ENCODE data around the gene MED12L. TPM values are rescaled to one million over a fixed set of nuclear protein-coding genes. Genes with fewer than 3 reads are reported as not detected.

The MED12L gene
- total and polyA plus RNA-seq, 5 donors, result 0.25 to 1.2 (median 0.71) TPM

GRCh38 chr3:151282921-151283320 lies 197.5 kb downstream of the MED12L start:
- H3K27me3 ChIP-seq (ENCODE audit: control insufficient read depth, insufficient read depth), result no peaks in the 10 kb centered on the region
- DNase-seq, result no peak
- WGBS, result 0% methylated on average over 1 of the region's 1 CpG
- no peaks in the 10 kb centered on the region for H3K4me1 ChIP-seq (ENCODE audit: control insufficient read depth, insufficient read depth, low read length)
- no peaks in the 10 kb centered on the region for H3K9me3 ChIP-seq (ENCODE audit: control insufficient read depth, low read length)
- intact Hi-C loops (cut with DNase I), result loop anchor here in 3 of 4 donors (2.0 to 5.0 kb wide), 4 partner anchors 56 to 116 kb away; no protein-coding TSS in a partner anchor
- no peak overlapping the region for H3K27ac ChIP-seq (ENCODE audit: low read length)
- H3K4me3 ChIP-seq (ENCODE audit: low read length), result no peak overlapping the region
- ATAC-seq, result peak; percentile 43 to 73

- WGBS, result 53% methylated on average over 4 of the region's 4 CpGs
- DNase-seq, result no peak
- H3K27ac ChIP-seq (ENCODE audit: low read length), result no peak overlapping the region
Measured at GRCh38 chr3:151283387-151283786, 197.9 kb downstream of the MED12L start.

GRCh38 chr3:151283907-151284461 lies 198.5 kb downstream of the MED12L start:
- H3K9me3 ChIP-seq (ENCODE audit: control insufficient read depth, low read length), result no peaks in the 10 kb centered on the region
- H3K4me1 ChIP-seq (ENCODE audit: control insufficient read depth, insufficient read depth, low read length), result no peaks in the 10 kb centered on the region
- intact Hi-C loops (cut with DNase I), result loop anchor here in 3 of 4 donors (2.0 to 5.0 kb wide), 4 partner anchors 57 to 117 kb away; no protein-coding TSS in a partner anchor
- 34% methylated on average over 5 of the region's 5 CpGs for WGBS
- DNase-seq (peak; percentile 45 to 81 (median 65)), ATAC-seq (peak; percentile 66 to 70)
- H3K4me3 ChIP-seq (ENCODE audit: low read length), result no peak overlapping the region
- H3K27ac ChIP-seq (ENCODE audit: low read length), result no peak overlapping the region
- no peaks in the 10 kb centered on the region for H3K27me3 ChIP-seq (ENCODE audit: control insufficient read depth, insufficient read depth)

More at GRCh38 chr3:151283387-151283786, 197.9 kb downstream of the MED12L start:
- no peaks in the 10 kb centered on the region for H3K9me3 ChIP-seq (ENCODE audit: control insufficient read depth, low read length)
- intact Hi-C loops (cut with DNase I), result loop anchor here in 3 of 4 donors (2.0 to 5.0 kb wide), 4 partner anchors 56 to 116 kb away; no protein-coding TSS in a partner anchor
- H3K4me1 ChIP-seq (ENCODE audit: control insufficient read depth, insufficient read depth, low read length), result no peaks in the 10 kb centered on the region
- no peak overlapping the region for H3K4me3 ChIP-seq (ENCODE audit: low read length)
- H3K27me3 ChIP-seq (ENCODE audit: control insufficient read depth, insufficient read depth), result no peaks in the 10 kb centered on the region
- ATAC-seq, result no peak

- no peaks in the 10 kb centered on the region for H3K27me3 ChIP-seq (ENCODE audit: control insufficient read depth, insufficient read depth)
- 71% methylated on average over 1 of the region's 1 CpG for WGBS
- no peaks in the 10 kb centered on the region for H3K9me3 ChIP-seq (ENCODE audit: control insufficient read depth, low read length)
- ATAC-seq (no peak), DNase-seq (no peak)
- H3K27ac ChIP-seq (ENCODE audit: low read length), result no peak overlapping the region
- intact Hi-C loops (cut with DNase I), result no loop called here
- H3K4me1 ChIP-seq (ENCODE audit: control insufficient read depth, insufficient read depth, low read length), result no peaks in the 10 kb centered on the region
- H3K4me3 ChIP-seq (ENCODE audit: low read length), result no peak overlapping the region
Measured at GRCh38 chr3:151285940-151286339, 200.5 kb downstream of the MED12L start.

- intact Hi-C loops (cut with DNase I), result no loop called here
- no peaks in the 10 kb centered on the region for H3K27me3 ChIP-seq (ENCODE audit: control insufficient read depth, insufficient read depth)
- H3K27ac ChIP-seq (ENCODE audit: low read length), result no peak overlapping the region
- ATAC-seq, result no peak
- 61% methylated on average over 3 of the region's 3 CpGs for WGBS
- no peaks in the 10 kb centered on the region for H3K4me1 ChIP-seq (ENCODE audit: control insufficient read depth, insufficient read depth, low read length)
- no peak for DNase-seq
- no peaks in the 10 kb centered on the region for H3K9me3 ChIP-seq (ENCODE audit: control insufficient read depth, low read length)
- H3K4me3 ChIP-seq (ENCODE audit: low read length), result no peak overlapping the region
Measured at GRCh38 chr3:151289445-151289844, 204.0 kb downstream of the MED12L start.

GRCh38 chr3:151290673-151291072 lies 205.2 kb downstream of the MED12L start:
- Histone ChIP-seq H3K27me3 (ENCODE audit: control insufficient read depth, insufficient read depth) (no peaks in the 10 kb centered on the region), H3K4me1 (ENCODE audit: control insufficient read depth, insufficient read depth, low read length) (no peaks in the 10 kb centered on the region), H3K27ac (ENCODE audit: low read length) (no peak overlapping the region), H3K9me3 (ENCODE audit: control insufficient read depth, low read length) (no peaks in the 10 kb centered on the region), H3K4me3 (ENCODE audit: low read length) (no peak overlapping the region)
- intact Hi-C loops (cut with DNase I), result no loop called here
- ATAC-seq, result no peak
- 47% methylated on average over 3 of the region's 3 CpGs for WGBS
- no peak for DNase-seq

GRCh38 chr3:151293127-151293526 lies 207.7 kb downstream of the MED12L start:
- 77% methylated on average over 6 of the region's 6 CpGs for WGBS

GRCh38 chr3:151296226-151296625 lies 210.8 kb downstream of the MED12L start:
- intact Hi-C loops (cut with DNase I), result no loop called here
- ATAC-seq (no peak), DNase-seq (no peak)
- Histone ChIP-seq H3K4me1 (ENCODE audit: control insufficient read depth, insufficient read depth, low read length) (no peaks in the 10 kb centered on the region), H3K27ac (ENCODE audit: low read length) (no peak overlapping the region), H3K27me3 (ENCODE audit: control insufficient read depth, insufficient read depth) (no peaks in the 10 kb centered on the region), H3K4me3 (ENCODE audit: low read length) (no peak overlapping the region), H3K9me3 (ENCODE audit: control insufficient read depth, low read length) (no peaks in the 10 kb centered on the region)
- 87% methylated on average over 3 of the region's 3 CpGs for WGBS

More at GRCh38 chr3:151293127-151293526, 207.7 kb downstream of the MED12L start:
- intact Hi-C loops (cut with DNase I), result no loop called here
- Histone ChIP-seq H3K27ac (ENCODE audit: low read length) (no peak overlapping the region), H3K27me3 (ENCODE audit: control insufficient read depth, insufficient read depth) (no peaks in the 10 kb centered on the region), H3K4me1 (ENCODE audit: control insufficient read depth, insufficient read depth, low read length) (no peaks in the 10 kb centered on the region), H3K9me3 (ENCODE audit: control insufficient read depth, low read length) (no peaks in the 10 kb centered on the region), H3K4me3 (ENCODE audit: low read length) (no peak overlapping the region)
- ATAC-seq (no peak), DNase-seq (no peak)

- Histone ChIP-seq H3K27me3 (ENCODE audit: control insufficient read depth, insufficient read depth) (no peaks in the 10 kb centered on the region), H3K9me3 (ENCODE audit: control insufficient read depth, low read length) (no peaks in the 10 kb centered on the region), H3K4me3 (ENCODE audit: low read length) (no peak overlapping the region), H3K27ac (ENCODE audit: low read length) (no peak overlapping the region), H3K4me1 (ENCODE audit: control insufficient read depth, insufficient read depth, low read length) (no peaks in the 10 kb centered on the region)
- intact Hi-C loops (cut with DNase I), result no loop called here
- ATAC-seq, result no peak
- 62% methylated on average over 2 of the region's 2 CpGs for WGBS
- DNase-seq, result no peak
Measured at GRCh38 chr3:151297429-151297828, 212.0 kb downstream of the MED12L start.

GRCh38 chr3:151299006-151299405 lies 213.5 kb downstream of the MED12L start:
- no peak for DNase-seq
- no peak for ATAC-seq
- intact Hi-C loops (cut with DNase I), result no loop called here
- Histone ChIP-seq H3K27ac (ENCODE audit: low read length) (no peak overlapping the region), H3K4me1 (ENCODE audit: control insufficient read depth, insufficient read depth, low read length) (no peaks in the 10 kb centered on the region), H3K4me3 (ENCODE audit: low read length) (no peak overlapping the region), H3K9me3 (ENCODE audit: control insufficient read depth, low read length) (no peaks in the 10 kb centered on the region), H3K27me3 (ENCODE audit: control insufficient read depth, insufficient read depth) (no peaks in the 10 kb centered on the region)
- 89% methylated on average over 2 of the region's 2 CpGs for WGBS

- no peak overlapping the region for H3K27ac ChIP-seq (ENCODE audit: low read length)
- WGBS, result 69% methylated on average over 1 of the region's 1 CpG
- intact Hi-C loops (cut with DNase I), result no loop called here
- no peak for DNase-seq
- H3K9me3 ChIP-seq (ENCODE audit: control insufficient read depth, low read length), result no peaks in the 10 kb centered on the region
- no peaks in the 10 kb centered on the region for H3K27me3 ChIP-seq (ENCODE audit: control insufficient read depth, insufficient read depth)
- ATAC-seq, result no peak
- no peaks in the 10 kb centered on the region for H3K4me1 ChIP-seq (ENCODE audit: control insufficient read depth, insufficient read depth, low read length)
- H3K4me3 ChIP-seq (ENCODE audit: low read length), result no peak overlapping the region
Measured at GRCh38 chr3:151300539-151300938, 215.1 kb downstream of the MED12L start.

GRCh38 chr3:151301787-151302186 lies 216.3 kb downstream of the MED12L start:
- Histone ChIP-seq H3K4me3 (ENCODE audit: low read length) (no peak overlapping the region), H3K9me3 (ENCODE audit: control insufficient read depth, low read length) (no peaks in the 10 kb centered on the region), H3K27ac (ENCODE audit: low read length) (no peak overlapping the region), H3K4me1 (ENCODE audit: control insufficient read depth, insufficient read depth, low read length) (peaks cover 1% of the 10 kb centered on the region), H3K27me3 (ENCODE audit: control insufficient read depth, insufficient read depth) (no peaks in the 10 kb centered on the region)
- intact Hi-C loops (cut with DNase I), result no loop called here
- 84% methylated on average over 3 of the region's 3 CpGs for WGBS
- DNase-seq (no peak), ATAC-seq (no peak)

Data from right cardiac atrium (tissue), 5 donors.